A549 (cell line): ENCODE results near the gene MTG2. TPM values are rescaled to one million over a fixed set of nuclear protein-coding genes. Genes with fewer than 3 reads are reported as not detected.

Experiments
- ATAC-seq, 2 experiments: fragments of 200-7000 bp in 1 of 2; fragments of >200 bp in 1 of 2; cut with Nextera tagmentation in 1 of 2; cut with Tn5 transposase in 1 of 2; 3 replicates each; pipeline versions ENCODE4 v1.8.0 to v1.9.1; 2018 to 2020; ENCODE audit warnings: mild to moderate bottlenecking in 1 of 2, moderate library complexity in 1 of 2
- CTCF ChIA-PET: fragments of 300-600 bp; sonication (Branson Sonifier 250); formaldehyde crosslinking; extraction: SDS; loops from one replicate; lab custom pipeline; 2021; ENCODE audit warnings: antibody characterized with exemption, inconsistent platforms; lab: Yijun Ruan, JAX
- POLR2A ChIA-PET: fragments of 350-600 bp; formaldehyde crosslinking; extraction: SDS; loops from one replicate; lab custom pipeline; 2021; ENCODE audit warnings: antibody characterized with exemption, inconsistent platforms; lab: Yijun Ruan, JAX
- DNase-seq, 2 experiments: peaks; one replicate each; pipeline versions ENCODE4 v3.0.0 to v3.0.0-alpha.2; 2011 to 2016; ENCODE audit warnings: low read depth in 1 of 2, low spot score in 1 of 2
- FAIRE-seq: peaks from 2 replicates; lab custom pipeline; 2011; peaks lifted over from hg19 to GRCh38; lab: Jason Lieb, UNC
- H3K27ac ChIP-seq, 2 experiments: fragments of >200 bp; sonication (Bioruptor Twin); formaldehyde crosslinking; 3 replicates each; pipeline ENCODE4 v1.5.1; 2016 to 2017
- H3K4me1 ChIP-seq: fragments of >200 bp; sonication (Bioruptor Twin); formaldehyde crosslinking; 3 replicates; pipeline ENCODE4 v1.6.1; 2016
- H3K4me2 ChIP-seq: fragments of >200 bp; sonication (Bioruptor Twin); formaldehyde crosslinking; 3 replicates; pipeline ENCODE4 v1.6.1; 2016
- H3K4me3 ChIP-seq: fragments of >200 bp; sonication (Bioruptor Twin); formaldehyde crosslinking; 3 replicates; pipeline ENCODE4 v1.5.1; 2016
- H3K9me3 ChIP-seq: fragments of >200 bp; sonication (Bioruptor Twin); formaldehyde crosslinking; 3 replicates; pipeline ENCODE4 v1.6.1; 2016
- BCL3 ChIP-seq: fragments of >200 bp; sonication (Bioruptor Twin); formaldehyde crosslinking; IDR thresholded peaks from 3 replicates; pipeline ENCODE4 v1.6.1; 2016
- CBX2 ChIP-seq: fragments of 200-600 bp; sonication (generic); IDR thresholded peaks from 2 replicates; pipeline ENCODE4 v1.6.1; 2016; ENCODE audit warnings: low read depth, mild to moderate bottlenecking, borderline replicate concordance
- CEBPB ChIP-seq, 2 experiments: fragments of >200 bp in 1 of 2; sonication (Bioruptor Twin) in 1 of 2; formaldehyde crosslinking in 1 of 2; IDR thresholded peaks; 2 replicates each; pipeline ENCODE4 v1.6.1; 2012 to 2016
- CHD4 ChIP-seq: fragments of 200-600 bp; sonication (generic); IDR thresholded peaks from 2 replicates; pipeline ENCODE4 v1.6.1; 2016; ENCODE audit warnings: antibody characterized with exemption, mild to moderate bottlenecking, borderline replicate concordance
- CTCF ChIP-seq: fragments of >200 bp; sonication (Bioruptor Twin); formaldehyde crosslinking; IDR thresholded peaks from 3 replicates; pipeline ENCODE4 v1.5.1; 2016
- ELK1 ChIP-seq: fragments of 150-350 bp; IDR thresholded peaks from 2 replicates; pipeline ENCODE4 v1.6.1; 2014; ENCODE audit warnings: low read depth, mild to moderate bottlenecking, low read length
- HDAC2 ChIP-seq: fragments of 200-600 bp; sonication (generic); IDR thresholded peaks from 2 replicates; pipeline ENCODE4 v1.6.1; 2016
- JUN ChIP-seq, 2 experiments: fragments of >200 bp; sonication (Bioruptor Twin); formaldehyde crosslinking; IDR thresholded peaks; 2 replicates in 1 of 2; 3 replicates in 1 of 2; pipeline ENCODE4 v1.6.1; 2016 to 2017
- KDM1A ChIP-seq: fragments of 200-600 bp; sonication (generic); IDR thresholded peaks from 2 replicates; pipeline ENCODE4 v1.6.1; 2016; ENCODE audit warnings: low read depth, mild to moderate bottlenecking
- KDM5A ChIP-seq: fragments of 200-600 bp; sonication (generic); IDR thresholded peaks from 2 replicates; pipeline ENCODE4 v1.6.1; 2016; ENCODE audit warnings: antibody characterized with exemption, mild to moderate bottlenecking
- MAX ChIP-seq: IDR thresholded peaks from 2 replicates; pipeline ENCODE4 v1.6.1; 2012
- MAZ ChIP-seq: fragments of 150-350 bp; IDR thresholded peaks from 2 replicates; pipeline ENCODE4 v1.6.1; 2014; ENCODE audit warnings: antibody characterized with exemption, low read depth, low read length, borderline replicate concordance
- PBX3 ChIP-seq: IDR thresholded peaks from 2 replicates; pipeline ENCODE4 v1.6.1; 2012
- RNF2 ChIP-seq: fragments of 200-600 bp; sonication (generic); IDR thresholded peaks from 2 replicates; pipeline ENCODE4 v1.6.1; 2016; ENCODE audit warnings: low read depth, mild to moderate bottlenecking, antibody characterized with exemption, moderate library complexity, borderline replicate concordance
- TFCP2L1 ChIP-seq: fragments of 250-450 bp; sonication (Bioruptor Pico); IDR thresholded peaks from 2 replicates; pipeline ENCODE4 v1.5.0; 2021; ENCODE audit warnings: mild to moderate bottlenecking
- ZFP36 ChIP-seq: fragments of 450-650 bp; IDR thresholded peaks from 2 replicates; pipeline ENCODE4 v1.6.1; 2014; ENCODE audit warnings: borderline replicate concordance; ENCODE audit not compliant: partially characterized antibody
- ZSCAN20 ChIP-seq: fragments of 250-450 bp; sonication (Bioruptor Pico); IDR thresholded peaks from 2 replicates; pipeline ENCODE4 v1.8.0; 2022; ENCODE audit warnings: mild to moderate bottlenecking, moderate library complexity
- WGBS: methylation state at CpG from one replicate; pipeline ENCODE4 v1.1.6; 2017; ENCODE audit errors: missing lambda C conversion rate; 5-methylcytosine and 5-hydroxymethylcytosine counted together
- polyA plus RNA-seq, 4 experiments: library from polyadenylated mRNA; depleted of rRNA in 3 of 4; stranded (reverse); fragments of >200 nt; fragmentation: RNase III in 1 of 4; extraction: RNeasy Plus Mini Kit Qiagen cat#74134 plus additional on column Dnase treatment in 1 of 4; gene quantifications; 2 replicates in 3 of 4; 3 replicates in 1 of 4; pipeline ENCODE4 v1.2.3, GENCODE V29; 2011 to 2017

MTG2 gene
- polyA plus RNA-seq, 2 of the 4 experiments (the other 2 are of a cell fraction) = 21.9 to 28.7 TPM

GRCh38 chr20:62150310-62150575 lies 32.6 kb upstream of the MTG2 start (continued):
- TF ChIP-seq JUN (IDR thresholded peaks at IDR 0.05) = no peak
- no peak for TF ChIP-seq CEBPB (IDR thresholded peaks at IDR 0.05)
- TF ChIP-seq CHD4 = no peak
- TF ChIP-seq HDAC2 = no peak
- TF ChIP-seq ZFP36 = no peak

GRCh38 chr20:62151225-62151624 lies 31.6 kb upstream of the MTG2 start:
- FAIRE-seq (no peak), ATAC-seq (no peak), DNase-seq (no peak)
- ChIA-PET CTCF (no interaction called here), POLR2A (no interaction called here)
- no peak overlapping the region for H3K27ac ChIP-seq
- H3K4me3 ChIP-seq = no peak overlapping the region
- peaks cover 12% of the 10 kb centered on the region for H3K4me1 ChIP-seq
- WGBS = 90% methylated on average over 8 of the region's 11 CpGs
- TF ChIP-seq RNF2 = no peak
- TF ChIP-seq ZSCAN20 (CRISPR knock-in tag) = no peak
- no peak for TF ChIP-seq BCL3
- TF ChIP-seq CTCF = no peak
- TF ChIP-seq KDM1A = no peak
- no peak for TF ChIP-seq MAX
- no peak for TF ChIP-seq MAZ
- TF ChIP-seq KDM5A = no peak
- H3K4me2 ChIP-seq = no peak overlapping the region
- peaks cover 6% of the 10 kb centered on the region; the same call in 2 of the 3 replicates for H3K9me3 ChIP-seq

- no peak for ATAC-seq
- no peak for DNase-seq
- no peak overlapping the region for H3K4me2 ChIP-seq
- no peak overlapping the region for H3K4me3 ChIP-seq
- no peak overlapping the region for H3K27ac ChIP-seq
- TF ChIP-seq ZSCAN20 (CRISPR knock-in tag) = no peak
- no peak for TF ChIP-seq CBX2
- TF ChIP-seq PBX3 = no peak
- no peak for TF ChIP-seq TFCP2L1 (CRISPR knock-in tag)
- TF ChIP-seq ELK1 = no peak
- TF ChIP-seq MAZ = no peak
- ChIA-PET POLR2A (no interaction called here), CTCF (interaction anchor here (1.2 kb wide), 1 partner anchor 11 kb away, joined by 3 read pairs; no protein-coding TSS in a partner anchor)
- H3K4me1 ChIP-seq = peaks cover 16% of the 10 kb centered on the region
- FAIRE-seq = no peak
- peaks cover 6% of the 10 kb centered on the region; the same call in 2 of the 3 replicates for H3K9me3 ChIP-seq
- WGBS = 85% methylated on average over 18 of the region's 23 CpGs
Observed at GRCh38 chr20:62151835-62152364, 30.9 kb upstream of the MTG2 start.
